ENCODE measurements around the gene ATP5MC3.

Gene ATP5MC3

DNA sequence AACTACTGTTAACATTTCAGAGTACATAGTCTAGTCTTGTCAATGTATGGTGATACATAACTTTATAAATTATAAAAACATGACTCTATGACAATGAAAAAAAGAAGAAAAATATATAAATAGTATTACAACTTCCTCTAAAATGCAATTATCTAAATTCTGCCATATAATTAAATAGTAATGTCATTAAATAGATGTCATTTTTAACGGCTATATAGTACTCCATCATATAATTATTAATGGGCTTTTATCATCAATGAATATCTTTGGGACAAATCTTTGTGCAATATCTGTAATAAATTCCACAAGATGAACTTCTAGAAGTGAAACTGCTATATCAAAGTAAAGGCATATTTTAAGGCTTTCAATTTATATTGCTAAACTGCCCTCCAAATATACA is 38.3 kb downstream of the ATP5MC3 start:
- Histone ChIP-seq H3K4me1 (ENCODE audit: control insufficient read depth, low read depth, low read length) (no peaks in the 10 kb centered on the region), H3K27me3 (ENCODE audit: control insufficient read depth, insufficient read depth, low read length) (no peaks in the 10 kb centered on the region), H3K9ac (ENCODE audit: low read length) (no peak overlapping the region), H3K4me3 (ENCODE audit: low read length) (no peak overlapping the region), H3K9me3 (ENCODE audit: control insufficient read depth, low read depth, low read length) (no peaks in the 10 kb centered on the region), H3K36me3 (ENCODE audit: control insufficient read depth, low read depth, low read length) (peaks cover 7% of the 10 kb centered on the region), H3K27ac (ENCODE audit: low read length) (no peak overlapping the region)

DNA sequence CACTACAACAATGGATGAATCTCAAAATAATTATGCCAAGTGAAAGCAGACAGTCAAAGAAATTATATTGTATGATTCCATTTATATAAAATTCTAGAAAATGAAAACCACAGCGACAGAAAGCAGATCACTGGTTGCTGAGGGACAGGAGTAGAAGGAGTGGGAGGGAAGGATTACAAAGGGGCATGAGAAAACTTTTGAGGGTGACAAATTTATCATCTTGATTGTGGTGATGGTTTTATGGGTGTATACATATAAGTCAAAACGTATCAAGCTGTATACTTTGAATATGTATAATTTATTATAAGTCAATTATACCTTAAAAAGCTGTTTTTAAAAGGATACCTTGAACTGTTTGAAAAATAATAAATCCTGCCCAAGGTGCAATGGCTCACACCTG is 41.2 kb downstream of the ATP5MC3 start:
- no peak overlapping the region for H3K27ac ChIP-seq (ENCODE audit: low read length)
- H3K9me3 ChIP-seq (ENCODE audit: control insufficient read depth, low read depth, low read length): no peaks in the 10 kb centered on the region
- H3K4me3 ChIP-seq (ENCODE audit: low read length): no peak overlapping the region
- no peaks in the 10 kb centered on the region for H3K27me3 ChIP-seq (ENCODE audit: control insufficient read depth, insufficient read depth, low read length)
- peaks cover 12% of the 10 kb centered on the region for H3K36me3 ChIP-seq (ENCODE audit: control insufficient read depth, low read depth, low read length)
- H3K4me1 ChIP-seq (ENCODE audit: control insufficient read depth, low read depth, low read length): peaks cover 13% of the 10 kb centered on the region
- H3K9ac ChIP-seq (ENCODE audit: low read length): no peak overlapping the region

DNA sequence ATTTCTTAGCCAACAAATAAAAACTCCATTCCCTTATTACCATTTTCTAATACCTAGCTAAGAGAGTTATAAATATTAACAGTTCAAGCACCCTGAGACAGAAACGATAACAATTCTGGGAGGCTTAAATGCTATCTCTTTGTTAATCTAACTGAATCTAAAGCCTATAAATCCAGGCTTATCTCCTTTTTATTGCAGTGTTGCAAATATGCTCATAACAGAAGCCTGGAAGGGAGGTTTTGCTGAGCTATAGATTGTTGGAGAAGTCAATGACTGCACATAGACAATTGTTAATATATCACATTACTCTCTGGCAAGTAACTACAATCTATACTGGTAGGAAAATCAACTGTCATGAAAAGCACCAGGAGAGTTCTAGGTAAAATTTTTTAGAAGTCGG is 43.7 kb downstream of the ATP5MC3 start:
- Histone ChIP-seq H3K27ac (ENCODE audit: low read length) (no peak overlapping the region), H3K4me1 (ENCODE audit: control insufficient read depth, low read depth, low read length) (peaks cover 14% of the 10 kb centered on the region), H3K36me3 (ENCODE audit: control insufficient read depth, low read depth, low read length) (peaks cover 14% of the 10 kb centered on the region), H3K9ac (ENCODE audit: low read length) (no peak overlapping the region), H3K9me3 (ENCODE audit: control insufficient read depth, low read depth, low read length) (no peaks in the 10 kb centered on the region), H3K4me3 (ENCODE audit: low read length) (no peak overlapping the region), H3K27me3 (ENCODE audit: control insufficient read depth, insufficient read depth, low read length) (no peaks in the 10 kb centered on the region)

DNA sequence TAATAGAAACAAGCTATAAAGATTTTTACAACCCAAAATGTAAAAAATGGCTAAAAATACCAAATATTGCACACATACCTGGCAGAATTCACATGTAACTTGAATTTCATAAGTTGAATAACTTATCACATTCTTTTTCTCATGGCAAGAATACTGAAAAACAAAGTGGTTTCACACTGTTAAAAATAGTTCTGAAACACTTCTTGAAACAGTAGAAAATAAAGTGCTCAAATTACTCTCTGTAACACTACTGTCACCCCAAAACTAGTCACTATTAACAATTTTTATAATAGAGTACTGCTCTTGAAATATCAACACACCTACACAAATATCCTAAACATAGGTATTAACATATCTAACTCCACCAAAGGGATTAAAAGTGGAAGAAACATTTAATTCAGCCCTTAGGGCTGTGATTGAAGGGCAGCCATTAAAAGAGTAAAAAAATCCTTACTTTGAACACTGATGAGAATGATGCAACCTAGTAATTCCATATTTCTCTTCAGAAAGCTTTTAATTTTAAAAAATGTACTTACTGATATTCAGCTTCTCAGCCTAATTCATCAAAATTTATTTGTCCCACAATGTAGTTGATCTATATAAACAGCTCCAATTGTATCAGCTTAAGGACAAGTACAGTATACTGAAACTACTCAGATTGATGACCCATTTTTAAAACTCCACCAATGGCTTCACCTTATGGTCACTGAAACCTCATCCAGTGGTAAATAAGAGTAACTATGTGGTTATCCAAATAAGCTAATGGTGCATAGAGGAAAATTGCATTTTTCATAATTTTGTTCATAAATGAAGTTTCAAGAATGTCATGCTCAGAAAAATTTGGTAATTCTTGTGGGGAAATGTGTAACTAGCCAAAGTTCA is 44.9 kb downstream of the ATP5MC3 start:
- H3K4me1 ChIP-seq (ENCODE audit: control insufficient read depth, low read depth, low read length): peaks cover 14% of the 10 kb centered on the region
- H3K36me3 ChIP-seq (ENCODE audit: control insufficient read depth, low read depth, low read length): peaks cover 14% of the 10 kb centered on the region
- H3K27ac ChIP-seq (ENCODE audit: low read length): no peak overlapping the region
- no peaks in the 10 kb centered on the region for H3K27me3 ChIP-seq (ENCODE audit: control insufficient read depth, insufficient read depth, low read length)
- no peak overlapping the region for H3K4me3 ChIP-seq (ENCODE audit: low read length)
- no peaks in the 10 kb centered on the region for H3K9me3 ChIP-seq (ENCODE audit: control insufficient read depth, low read depth, low read length)
- H3K9ac ChIP-seq (ENCODE audit: low read length): no peak overlapping the region

DNA sequence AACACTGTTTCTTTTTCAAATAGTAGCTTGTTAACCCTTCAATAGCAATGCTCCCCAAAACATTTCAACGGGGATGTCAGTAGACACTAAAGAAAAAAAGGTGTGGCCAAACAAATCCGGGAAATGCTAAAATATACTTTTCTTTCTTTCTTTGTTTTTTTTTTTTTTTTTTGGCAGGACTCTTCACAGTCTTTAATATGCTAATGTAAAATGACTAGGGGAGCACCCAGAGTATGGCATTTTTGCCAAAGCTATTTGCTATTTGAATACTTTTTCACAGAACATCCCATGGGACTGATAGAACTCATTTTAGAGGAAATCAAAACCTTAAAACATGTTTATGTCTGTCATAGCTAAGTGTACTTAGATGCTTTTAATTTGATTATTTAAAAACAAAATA is 45.6 kb downstream of the ATP5MC3 start:
- Histone ChIP-seq H3K4me1 (ENCODE audit: control insufficient read depth, low read depth, low read length) (peaks cover 15% of the 10 kb centered on the region), H3K9me3 (ENCODE audit: control insufficient read depth, low read depth, low read length) (no peaks in the 10 kb centered on the region), H3K4me3 (ENCODE audit: low read length) (peak overlapping the region; percentile 4), H3K9ac (ENCODE audit: low read length) (no peak overlapping the region), H3K27me3 (ENCODE audit: control insufficient read depth, insufficient read depth, low read length) (no peaks in the 10 kb centered on the region), H3K36me3 (ENCODE audit: control insufficient read depth, low read depth, low read length) (peaks cover 18% of the 10 kb centered on the region), H3K27ac (ENCODE audit: low read length) (no peak overlapping the region)

DNA sequence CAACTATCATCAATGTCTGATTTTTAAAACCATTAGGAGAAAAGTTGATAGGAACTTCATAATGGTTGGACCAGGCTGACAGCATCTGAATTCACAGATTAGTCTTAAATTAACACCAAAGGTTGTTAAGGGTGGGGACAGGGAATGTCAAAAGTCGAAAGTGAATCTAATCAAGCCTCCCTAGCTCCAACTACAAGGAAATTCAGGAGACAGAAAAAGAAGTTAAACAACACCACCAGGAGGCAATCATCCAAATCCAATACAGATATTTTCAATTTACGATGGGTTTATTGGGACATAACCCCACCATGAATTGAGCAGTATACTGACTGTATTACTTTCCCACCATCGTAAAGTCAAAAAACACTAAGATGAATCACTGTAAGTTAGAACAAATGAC is 46.3 kb downstream of the ATP5MC3 start:
- no peak overlapping the region for H3K27ac ChIP-seq (ENCODE audit: low read length)
- H3K27me3 ChIP-seq (ENCODE audit: control insufficient read depth, insufficient read depth, low read length): no peaks in the 10 kb centered on the region
- H3K4me3 ChIP-seq (ENCODE audit: low read length): no peak overlapping the region
- no peaks in the 10 kb centered on the region for H3K9me3 ChIP-seq (ENCODE audit: control insufficient read depth, low read depth, low read length)
- peaks cover 19% of the 10 kb centered on the region for H3K4me1 ChIP-seq (ENCODE audit: control insufficient read depth, low read depth, low read length)
- no peak overlapping the region for H3K9ac ChIP-seq (ENCODE audit: low read length)
- peaks cover 19% of the 10 kb centered on the region for H3K36me3 ChIP-seq (ENCODE audit: control insufficient read depth, low read depth, low read length)

DNA sequence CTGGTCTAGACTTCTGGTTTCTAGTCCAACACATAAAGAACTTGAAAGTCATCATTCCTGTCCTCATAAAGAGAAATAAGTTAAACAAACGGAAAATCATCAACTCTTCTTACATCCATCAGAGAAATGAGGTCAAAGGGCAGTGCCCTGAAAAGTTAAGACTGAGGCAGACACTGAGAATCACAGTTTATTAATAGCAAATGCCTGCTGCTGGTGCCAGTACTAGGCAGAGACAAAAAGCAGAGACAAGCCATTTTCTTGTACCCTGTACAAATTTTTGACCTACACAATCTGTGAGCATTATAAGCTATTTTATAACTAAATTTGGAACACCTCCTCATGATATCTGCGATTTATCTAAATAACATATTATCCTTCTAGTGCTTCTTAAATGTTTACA is 50.3 kb downstream of the ATP5MC3 start:
- H3K27me3 ChIP-seq (ENCODE audit: control insufficient read depth, insufficient read depth, low read length): no peaks in the 10 kb centered on the region
- peaks cover 15% of the 10 kb centered on the region for H3K4me1 ChIP-seq (ENCODE audit: control insufficient read depth, low read depth, low read length)
- no peak overlapping the region for H3K27ac ChIP-seq (ENCODE audit: low read length)
- no peak overlapping the region for H3K9ac ChIP-seq (ENCODE audit: low read length)
- no peaks in the 10 kb centered on the region for H3K9me3 ChIP-seq (ENCODE audit: control insufficient read depth, low read depth, low read length)
- H3K4me3 ChIP-seq (ENCODE audit: low read length): no peak overlapping the region
- H3K36me3 ChIP-seq (ENCODE audit: control insufficient read depth, low read depth, low read length): peaks cover 32% of the 10 kb centered on the region

DNA sequence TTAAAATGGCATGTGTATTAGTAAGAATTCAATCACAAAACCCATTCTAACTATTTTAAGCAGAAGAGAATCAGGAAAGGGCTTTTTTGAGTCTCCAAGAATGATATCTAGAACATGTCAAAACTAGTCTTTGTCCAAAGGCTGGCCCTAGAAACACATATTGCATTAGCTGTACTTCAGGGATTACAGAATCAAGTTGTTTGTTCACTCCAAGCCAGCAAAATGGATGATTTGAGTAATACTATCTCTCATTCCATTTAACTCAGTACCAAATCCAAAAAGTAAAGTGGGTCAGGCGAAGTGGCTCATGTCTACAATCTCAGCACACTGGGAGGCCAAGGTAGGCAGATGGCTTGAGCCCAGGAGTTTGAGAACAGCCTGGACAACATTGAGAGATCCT is 54.8 kb downstream of the ATP5MC3 start:
- Histone ChIP-seq H3K9ac (ENCODE audit: low read length) (no peak overlapping the region), H3K27me3 (ENCODE audit: control insufficient read depth, insufficient read depth, low read length) (no peaks in the 10 kb centered on the region), H3K4me1 (ENCODE audit: control insufficient read depth, low read depth, low read length) (peaks cover 5% of the 10 kb centered on the region), H3K27ac (ENCODE audit: low read length) (no peak overlapping the region), H3K36me3 (ENCODE audit: control insufficient read depth, low read depth, low read length) (peaks cover 26% of the 10 kb centered on the region), H3K4me3 (ENCODE audit: low read length) (no peak overlapping the region), H3K9me3 (ENCODE audit: control insufficient read depth, low read depth, low read length) (no peaks in the 10 kb centered on the region)
